Left colon (tissue), 2 donors: ENCODE data around the gene RABGAP1L. TPM values are rescaled to one million over a fixed set of nuclear protein-coding genes. Genes with fewer than 3 reads are reported as not detected.
A peak's percentile ranks its signal among the peaks of the same experiment; 100 is the strongest.
"Not testable (repeated sequence)": the region's sequence is repeated elsewhere in the genome, so short reads cannot be mapped to it uniquely, and the experiment has no call there.

Experiments
- ATAC-seq: fragments of 200-7000 bp; cut with Tn5 transposase; one replicate; pipeline ENCODE4 v1.9.1; 2020; ENCODE audit warnings: mild to moderate bottlenecking, moderate library complexity
- DNase-seq, 2 donors: peaks; one replicate each; pipeline ENCODE4 v3.0.0-alpha.2; 2020
- intact Hi-C, 2 donors: fragments of 100-400 bp; cut with DNase I in 1 of 2; cut with micrococcal nuclease in 1 of 2; formaldehyde crosslinking; loops; one replicate each; pipeline versions ENCODE4 v1.11.2 to v1.14.0; 2022; cut with DNase I, micrococcal nuclease
- total RNA-seq, 2 donors: library from RNA; stranded (reverse); fragmentation: NEBNext Ultra II Directional; extraction: Animal tissue kit (Norgen Biotek cat#: 25700); gene quantifications; one replicate each; pipeline ENCODE4 v1.2.1, GENCODE V29; 2021
- donor health status: DM: no; HTN: no; CAD: no.
- donor health status: DM: yes; HTN: yes; CAD: no.

RABGAP1L gene
- total RNA-seq, 2 donors from 2014 or later, result 67.8 to 70.4 TPM

GRCh38 chr1:174577681-174578080, 418.4 kb downstream of the RABGAP1L start:
- DNase-seq (no peak), ATAC-seq (no peak)
- intact Hi-C loops, result no loop called here

GRCh38 chr1:174580801-174581200, 421.5 kb downstream of the RABGAP1L start:
- intact Hi-C loops, result no loop called here
- ATAC-seq, result no peak
- DNase-seq, result no peak

GRCh38 chr1:174583316-174583715, 424.0 kb downstream of the RABGAP1L start:
- DNase-seq, result no peak
- no peak for ATAC-seq
- intact Hi-C loops, result no loop called here

GRCh38 chr1:174584071-174584470, 424.8 kb downstream of the RABGAP1L start:
- no peak for ATAC-seq
- intact Hi-C loops, result no loop called here
- no peak for DNase-seq

- ATAC-seq, intact Hi-C loops, DNase-seq: not testable (repeated sequence)
These were observed 429.3 kb downstream of the RABGAP1L start for GRCh38 chr1:174588618-174589017.

- no peak for DNase-seq
- intact Hi-C loops, result no loop called here
- peak; percentile 54 for ATAC-seq
These were observed 445.9 kb downstream of the RABGAP1L start for GRCh38 chr1:174605198-174605597.

- ATAC-seq, result no peak
- intact Hi-C loops, result no loop called here
- DNase-seq, result no peak
These were observed 447.2 kb downstream of the RABGAP1L start for GRCh38 chr1:174606471-174606870.

- intact Hi-C loops, ATAC-seq, DNase-seq: not testable (repeated sequence)
These were observed 458.6 kb downstream of the RABGAP1L start for GRCh38 chr1:174617905-174618304.

- ATAC-seq, result no peak
- intact Hi-C loops, result no loop called here
- no peak for DNase-seq
These were observed 464.2 kb downstream of the RABGAP1L start for GRCh38 chr1:174623324-174624035.

- intact Hi-C loops, result no loop called here
- no peak for ATAC-seq
These were observed 467.0 kb downstream of the RABGAP1L start for GRCh38 chr1:174626031-174627025.

GRCh38 chr1:174637487-174637886, 478.2 kb downstream of the RABGAP1L start:
- DNase-seq (no peak), ATAC-seq (no peak)
- intact Hi-C loops, result no loop called here

More at GRCh38 chr1:174626031-174627025, 467.0 kb downstream of the RABGAP1L start:
- DNase-seq, result no peak

GRCh38 chr1:174639461-174639860, 480.1 kb downstream of the RABGAP1L start:
- intact Hi-C loops, result no loop called here
- ATAC-seq (no peak), DNase-seq (no peak)

GRCh38 chr1:174640783-174641182, 481.5 kb downstream of the RABGAP1L start:
- intact Hi-C loops, result no loop called here
- no peak for ATAC-seq
- no peak for DNase-seq

- ATAC-seq, result no peak
- intact Hi-C loops, result no loop called here
- DNase-seq, result no peak
These were observed 483.1 kb downstream of the RABGAP1L start for GRCh38 chr1:174642393-174642792.

GRCh38 chr1:174643206-174643605, 483.9 kb downstream of the RABGAP1L start:
- intact Hi-C loops, result no loop called here
- no peak for ATAC-seq
- no peak for DNase-seq

- ATAC-seq, intact Hi-C loops, DNase-seq: not testable (repeated sequence)
These were observed 490.3 kb downstream of the RABGAP1L start for GRCh38 chr1:174649572-174649971.

- DNase-seq, result no peak
- intact Hi-C loops, result no loop called here
- ATAC-seq, result no peak
These were observed 493.4 kb downstream of the RABGAP1L start for GRCh38 chr1:174652569-174653280.

- ATAC-seq, result no peak
- DNase-seq, result no peak
- intact Hi-C loops, result no loop called here
These were observed 495.2 kb downstream of the RABGAP1L start for GRCh38 chr1:174654560-174654959.

- intact Hi-C loops, result no loop called here
- DNase-seq (no peak), ATAC-seq (no peak)
These were observed 497.2 kb downstream of the RABGAP1L start for GRCh38 chr1:174656409-174657059.
